Stimulated activated naive CD8-positive, alpha-beta T cell treated with anti-CD3 and anti-CD28 coated beads, Interleukin-15, Interleukin-2, amounts not matched to agents 100 ng/mL and 50 ng/mL, for 24 hours (primary cell): Measurements from ENCODE around the gene TRMO.
A peak's percentile ranks its signal among the peaks of the same experiment; 100 is the strongest.

Experiments
- H3K27ac Mint-ChIP-seq: one replicate; pipeline ENCODE4 v1.8.0; 2021; ENCODE audit warnings: mild to moderate bottlenecking, mixed read lengths
- H3K27me3 Mint-ChIP-seq: one replicate; pipeline ENCODE4 v1.8.0; 2021; ENCODE audit warnings: mixed read lengths
- H3K36me3 Mint-ChIP-seq: one replicate; pipeline ENCODE4 v1.8.0; 2021; ENCODE audit warnings: low read depth, mixed read lengths
- H3K4me1 Mint-ChIP-seq: one replicate; pipeline ENCODE4 v1.8.0; 2021; ENCODE audit warnings: low read depth, mixed read lengths
- H3K4me3 Mint-ChIP-seq: one replicate; pipeline ENCODE4 v1.8.0; 2021; ENCODE audit warnings: mild to moderate bottlenecking, mixed read lengths
- H3K9me3 Mint-ChIP-seq: one replicate; pipeline ENCODE4 v1.8.0; 2021; ENCODE audit warnings: mixed read lengths

Gene TRMO

GRCh38 chr9:97900738-97901565 lies 21.3 kb downstream of the TRMO start:
- Mint-ChIP-seq H3K4me3 (no peak overlapping the region), H3K27me3 (no peaks in the 10 kb centered on the region), H3K9me3 (no peaks in the 10 kb centered on the region), H3K27ac (peak overlapping the region; percentile 24), H3K4me1 (peaks cover 48% of the 10 kb centered on the region), H3K36me3 (peaks cover 8% of the 10 kb centered on the region)

GRCh38 chr9:97900103-97900737 lies 22.1 kb downstream of the TRMO start:
- Mint-ChIP-seq H3K4me1 (peaks cover 41% of the 10 kb centered on the region), H3K9me3 (no peaks in the 10 kb centered on the region), H3K36me3 (peaks cover 8% of the 10 kb centered on the region), H3K4me3 (no peak overlapping the region), H3K27me3 (no peaks in the 10 kb centered on the region), H3K27ac (no peak overlapping the region)

- peaks cover 12% of the 10 kb centered on the region for H3K36me3 Mint-ChIP-seq
- H3K4me3 Mint-ChIP-seq = no peak overlapping the region
- H3K27ac Mint-ChIP-seq = no peak overlapping the region
- H3K27me3 Mint-ChIP-seq = no peaks in the 10 kb centered on the region
- H3K9me3 Mint-ChIP-seq = peaks cover 4% of the 10 kb centered on the region
- peaks cover 2% of the 10 kb centered on the region for H3K4me1 Mint-ChIP-seq
Measured at GRCh38 chr9:97895695-97896332, 26.5 kb downstream of the TRMO start.

- H3K4me3 Mint-ChIP-seq = no peak overlapping the region
- no peaks in the 10 kb centered on the region for H3K4me1 Mint-ChIP-seq
- peaks cover 12% of the 10 kb centered on the region for H3K36me3 Mint-ChIP-seq
- no peak overlapping the region for H3K27ac Mint-ChIP-seq
- peaks cover 4% of the 10 kb centered on the region for H3K9me3 Mint-ChIP-seq
- no peaks in the 10 kb centered on the region for H3K27me3 Mint-ChIP-seq
Measured at GRCh38 chr9:97895211-97895610, 27.1 kb downstream of the TRMO start.

GRCh38 chr9:97892421-97892820 lies 29.9 kb downstream of the TRMO start:
- no peaks in the 10 kb centered on the region for H3K4me1 Mint-ChIP-seq
- peaks cover 12% of the 10 kb centered on the region for H3K36me3 Mint-ChIP-seq
- no peak overlapping the region for H3K27ac Mint-ChIP-seq
- no peaks in the 10 kb centered on the region for H3K27me3 Mint-ChIP-seq
- H3K9me3 Mint-ChIP-seq = peaks cover 4% of the 10 kb centered on the region
- H3K4me3 Mint-ChIP-seq = no peak overlapping the region

GRCh38 chr9:97891736-97892135 lies 30.6 kb downstream of the TRMO start:
- Mint-ChIP-seq H3K9me3 (peaks cover 4% of the 10 kb centered on the region), H3K27ac (no peak overlapping the region), H3K36me3 (peaks cover 12% of the 10 kb centered on the region), H3K4me1 (no peaks in the 10 kb centered on the region), H3K27me3 (no peaks in the 10 kb centered on the region), H3K4me3 (no peak overlapping the region)

- Mint-ChIP-seq H3K4me3 (no peak overlapping the region), H3K36me3 (peaks cover 12% of the 10 kb centered on the region), H3K27ac (no peak overlapping the region), H3K27me3 (no peaks in the 10 kb centered on the region), H3K9me3 (peaks cover 4% of the 10 kb centered on the region), H3K4me1 (no peaks in the 10 kb centered on the region)
Measured at GRCh38 chr9:97889941-97890887, 32.1 kb downstream of the TRMO start.

GRCh38 chr9:97880336-97880735 lies 42.0 kb downstream of the TRMO start:
- Mint-ChIP-seq H3K9me3 (no peaks in the 10 kb centered on the region), H3K4me3 (no peak overlapping the region), H3K4me1 (no peaks in the 10 kb centered on the region), H3K36me3 (no peaks in the 10 kb centered on the region), H3K27ac (no peak overlapping the region), H3K27me3 (no peaks in the 10 kb centered on the region)

- H3K36me3 Mint-ChIP-seq = no peaks in the 10 kb centered on the region
- no peak overlapping the region for H3K4me3 Mint-ChIP-seq
- no peaks in the 10 kb centered on the region for H3K27me3 Mint-ChIP-seq
- H3K4me1 Mint-ChIP-seq = no peaks in the 10 kb centered on the region
- no peaks in the 10 kb centered on the region for H3K9me3 Mint-ChIP-seq
- H3K27ac Mint-ChIP-seq = no peak overlapping the region
Measured at GRCh38 chr9:97876061-97876460, 46.2 kb downstream of the TRMO start.

- Mint-ChIP-seq H3K27ac (no peak overlapping the region), H3K27me3 (peaks cover 1% of the 10 kb centered on the region), H3K4me1 (no peaks in the 10 kb centered on the region), H3K9me3 (no peaks in the 10 kb centered on the region), H3K36me3 (no peaks in the 10 kb centered on the region), H3K4me3 (no peak overlapping the region)
Measured at GRCh38 chr9:97875111-97875510, 47.2 kb downstream of the TRMO start.

- Mint-ChIP-seq H3K4me1 (no peaks in the 10 kb centered on the region), H3K9me3 (no peaks in the 10 kb centered on the region), H3K27me3 (peaks cover 3% of the 10 kb centered on the region), H3K36me3 (no peaks in the 10 kb centered on the region), H3K4me3 (no peak overlapping the region), H3K27ac (no peak overlapping the region)
Measured at GRCh38 chr9:97874624-97875023, 47.7 kb downstream of the TRMO start.

- Mint-ChIP-seq H3K27me3 (peaks cover 8% of the 10 kb centered on the region), H3K4me1 (no peaks in the 10 kb centered on the region), H3K27ac (no peak overlapping the region), H3K4me3 (no peak overlapping the region), H3K9me3 (peaks cover 4% of the 10 kb centered on the region), H3K36me3 (no peaks in the 10 kb centered on the region)
Measured at GRCh38 chr9:97873882-97874281, 48.4 kb downstream of the TRMO start.

GRCh38 chr9:97873425-97873824 lies 48.9 kb downstream of the TRMO start:
- Mint-ChIP-seq H3K27ac (no peak overlapping the region), H3K27me3 (peaks cover 12% of the 10 kb centered on the region), H3K9me3 (peaks cover 7% of the 10 kb centered on the region), H3K4me3 (no peak overlapping the region), H3K36me3 (no peaks in the 10 kb centered on the region), H3K4me1 (no peaks in the 10 kb centered on the region)

GRCh38 chr9:97868859-97869258 lies 53.4 kb downstream of the TRMO start:
- Mint-ChIP-seq H3K4me1 (no peaks in the 10 kb centered on the region), H3K36me3 (peaks cover 16% of the 10 kb centered on the region), H3K27me3 (peaks cover 42% of the 10 kb centered on the region), H3K4me3 (no peak overlapping the region), H3K9me3 (peaks cover 30% of the 10 kb centered on the region), H3K27ac (no peak overlapping the region)
